ENCODE data around the gene PHETA2. TPM values are rescaled to one million over a fixed set of nuclear protein-coding genes. Genes with fewer than 3 reads are reported as not detected.
"Not testable (repeated sequence)": the region's sequence is repeated elsewhere in the genome, so short reads cannot be mapped to it uniquely, and the experiment has no call there.

Gene PHETA2
- polyA plus RNA-seq, 3 donors: 9.8 to 10.3 (median 10.1) TPM

DNA sequence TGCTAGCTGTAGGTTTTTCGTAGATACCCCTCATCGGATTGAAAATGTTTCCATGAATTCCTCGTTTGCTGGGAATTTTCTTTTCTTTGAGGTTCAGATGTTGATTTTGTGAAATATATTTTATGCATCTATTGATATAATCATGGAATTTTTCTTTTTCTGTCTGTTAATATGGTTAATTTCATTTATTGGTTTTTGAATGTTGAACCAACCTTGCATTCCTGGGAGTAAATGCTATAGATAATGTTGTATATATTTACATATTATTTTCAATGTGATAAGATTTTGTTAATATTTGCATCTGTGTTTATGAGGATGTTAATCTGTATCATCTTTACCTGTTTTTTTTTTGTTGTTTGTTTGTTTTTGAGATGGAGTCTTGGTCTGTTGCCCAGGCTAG lies 27.2 kb downstream of the PHETA2 start:
- no peak for DNase-seq (ENCODE audit: low read depth in 3 of 3, low spot score in 2 of 3)

DNA sequence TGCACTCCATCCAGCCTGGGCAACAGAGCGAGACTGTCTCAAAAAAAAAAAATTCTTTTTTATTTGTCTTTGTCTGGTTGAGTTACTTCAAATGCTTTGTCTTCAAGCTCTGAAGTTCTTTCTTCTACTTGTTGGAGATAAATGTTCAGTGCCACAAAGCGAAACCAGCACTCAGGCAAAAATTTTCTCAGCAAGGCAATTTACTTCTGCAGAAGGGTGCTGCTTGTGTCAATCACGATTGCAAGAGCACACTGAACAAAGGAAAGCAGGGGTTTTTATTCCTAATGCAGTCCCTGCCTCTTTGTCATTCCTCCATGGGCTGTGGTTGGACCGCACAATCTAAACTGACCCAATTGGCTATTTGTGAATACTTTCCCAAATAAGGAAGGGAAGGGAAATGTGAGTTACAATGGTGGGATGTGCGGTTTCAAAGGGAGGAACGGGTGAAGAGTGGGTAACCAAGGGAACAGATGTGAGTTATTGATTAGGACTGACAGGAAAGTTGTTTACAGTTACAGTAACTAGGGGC lies 30.3 kb downstream of the PHETA2 start:
- DNase-seq (ENCODE audit: low read depth in 3 of 3, low spot score in 2 of 3): not testable (repeated sequence)

DNA sequence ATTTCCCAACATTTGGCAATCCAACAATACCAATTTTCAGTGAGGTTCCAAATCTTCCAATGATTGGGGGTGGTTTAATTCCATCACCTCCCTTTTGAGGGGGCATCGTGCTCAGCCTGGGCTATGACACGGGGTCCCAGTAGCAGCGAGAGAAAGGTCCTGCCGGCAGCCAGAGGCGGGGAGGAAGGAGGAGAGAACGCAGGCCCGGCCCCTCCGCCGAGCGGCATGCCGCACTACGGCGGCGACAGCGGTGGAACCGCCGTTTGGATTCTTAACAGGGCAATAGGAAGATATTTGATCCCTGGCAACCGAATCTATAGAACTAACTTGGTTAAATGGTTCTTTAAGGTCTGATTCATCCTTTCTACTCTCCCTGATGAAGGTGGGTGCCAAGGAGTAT lies 34.8 kb downstream of the PHETA2 start:
- no peak for DNase-seq (ENCODE audit: low read depth in 3 of 3, low spot score in 2 of 3)

DNA sequence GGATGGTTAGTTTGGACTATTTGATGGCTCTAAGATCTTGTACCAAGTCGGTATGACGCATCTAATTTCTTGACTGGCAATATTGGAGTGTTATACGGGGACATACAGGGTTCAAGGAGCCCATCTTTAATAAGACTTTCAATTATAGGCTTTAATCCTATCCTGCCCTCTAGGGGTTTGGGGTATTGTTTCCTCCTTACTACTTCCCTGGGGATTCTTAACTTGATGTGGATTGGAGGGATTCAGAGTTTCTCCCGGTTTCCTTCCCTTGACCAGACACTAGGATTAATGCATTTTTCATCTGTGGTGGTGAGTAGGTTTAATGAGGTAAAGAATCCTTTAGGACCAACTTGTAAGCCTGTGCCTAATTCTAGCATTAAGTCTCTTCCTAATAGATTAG lies 37.8 kb downstream of the PHETA2 start:
- DNase-seq (ENCODE audit: low read depth in 3 of 3, low spot score in 2 of 3): no peak

DNA sequence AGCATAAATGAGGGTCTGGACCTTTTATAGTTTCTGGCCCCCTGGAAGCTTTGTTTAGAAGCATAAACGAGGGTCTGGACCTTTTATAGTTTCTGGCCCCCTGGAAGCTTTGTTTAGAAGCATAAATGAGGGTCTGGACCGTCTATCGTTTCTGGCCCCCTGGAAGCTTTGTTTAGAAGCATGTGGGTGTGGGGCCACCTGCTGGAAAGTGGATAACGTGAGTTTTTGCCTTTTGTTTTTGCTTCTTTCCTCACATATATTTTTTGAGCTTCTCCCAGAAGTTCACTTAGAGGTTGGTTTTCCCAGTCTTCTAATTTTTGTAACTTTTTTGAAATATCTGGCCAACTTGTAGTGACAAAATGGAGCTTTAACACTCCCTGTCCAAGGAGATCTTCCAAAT lies 38.7 kb downstream of the PHETA2 start:
- not testable (repeated sequence) for DNase-seq (ENCODE audit: low read depth in 3 of 3, low spot score in 2 of 3)

DNA sequence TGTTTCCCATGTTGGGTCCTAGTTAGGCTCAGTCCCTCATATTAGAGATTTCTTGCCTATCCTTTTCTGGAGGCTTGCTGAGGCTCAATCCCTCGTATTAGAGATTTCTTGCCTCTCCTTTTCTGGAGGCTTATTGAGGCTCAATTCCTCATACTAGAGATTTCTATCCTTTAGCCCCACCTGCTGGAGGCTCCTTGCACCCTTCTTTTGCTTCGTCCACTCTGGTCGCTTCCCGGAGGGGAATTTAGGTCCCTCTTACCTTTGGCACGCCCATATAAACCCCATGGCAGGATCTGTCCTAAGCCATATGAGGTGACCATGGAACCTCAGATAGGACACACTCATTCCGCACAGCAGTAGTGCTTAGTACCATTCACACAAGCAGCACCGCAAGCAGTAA lies 40.7 kb downstream of the PHETA2 start:
- DNase-seq (ENCODE audit: low read depth in 3 of 3, low spot score in 2 of 3): no peak

DNA sequence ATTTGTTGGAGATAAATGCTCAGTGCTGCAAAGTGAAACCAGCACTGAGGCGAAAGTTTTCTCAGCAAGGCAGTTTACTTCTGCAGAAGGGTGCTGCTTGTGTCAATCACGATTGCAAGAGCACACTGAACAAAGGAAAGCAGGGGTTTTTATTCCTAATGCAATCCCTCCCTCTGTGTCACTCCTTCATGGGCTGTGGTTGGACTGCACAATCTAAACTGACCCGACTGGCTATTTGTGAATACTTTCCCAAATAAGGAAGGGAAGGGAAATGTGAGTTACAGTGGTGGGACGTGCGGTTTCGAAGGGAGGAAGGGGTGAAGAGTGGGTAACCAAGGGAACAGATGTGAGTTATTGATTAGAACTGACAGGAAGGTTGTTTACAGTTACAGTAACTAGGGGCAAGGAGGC lies 41.4 kb downstream of the PHETA2 start:
- DNase-seq (ENCODE audit: low read depth in 3 of 3, low spot score in 2 of 3): not testable (repeated sequence)

DNA sequence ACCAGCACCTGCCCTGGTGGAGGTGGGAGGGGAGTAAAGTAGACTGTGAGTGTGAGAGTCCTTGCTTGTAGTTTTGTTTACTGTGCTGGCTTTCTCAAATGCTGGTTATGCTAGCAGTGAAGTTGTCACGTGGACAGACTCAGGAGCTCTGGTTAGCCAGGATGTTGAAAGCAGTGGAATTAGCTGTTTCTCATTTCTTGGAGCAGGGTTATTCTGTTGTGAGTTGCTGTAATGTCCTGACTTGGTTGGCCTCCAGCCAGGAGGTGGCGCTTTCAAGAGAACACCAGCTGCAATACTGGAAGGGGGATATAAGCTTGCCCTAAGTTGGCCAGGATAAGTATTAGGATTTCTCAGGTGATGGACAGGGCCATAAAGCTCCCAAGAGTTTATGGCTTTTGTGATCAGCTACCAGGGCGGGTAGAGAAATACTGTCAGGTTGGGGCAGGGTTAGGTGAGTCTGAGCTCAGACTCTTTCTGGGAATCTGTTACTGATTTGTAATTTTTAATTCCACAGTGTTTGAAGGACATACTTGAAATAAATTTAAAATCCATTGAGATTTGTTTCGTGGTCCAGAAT lies 42.9 kb downstream of the PHETA2 start:
- DNase-seq (ENCODE audit: low read depth in 3 of 3, low spot score in 2 of 3): no peak

DNA sequence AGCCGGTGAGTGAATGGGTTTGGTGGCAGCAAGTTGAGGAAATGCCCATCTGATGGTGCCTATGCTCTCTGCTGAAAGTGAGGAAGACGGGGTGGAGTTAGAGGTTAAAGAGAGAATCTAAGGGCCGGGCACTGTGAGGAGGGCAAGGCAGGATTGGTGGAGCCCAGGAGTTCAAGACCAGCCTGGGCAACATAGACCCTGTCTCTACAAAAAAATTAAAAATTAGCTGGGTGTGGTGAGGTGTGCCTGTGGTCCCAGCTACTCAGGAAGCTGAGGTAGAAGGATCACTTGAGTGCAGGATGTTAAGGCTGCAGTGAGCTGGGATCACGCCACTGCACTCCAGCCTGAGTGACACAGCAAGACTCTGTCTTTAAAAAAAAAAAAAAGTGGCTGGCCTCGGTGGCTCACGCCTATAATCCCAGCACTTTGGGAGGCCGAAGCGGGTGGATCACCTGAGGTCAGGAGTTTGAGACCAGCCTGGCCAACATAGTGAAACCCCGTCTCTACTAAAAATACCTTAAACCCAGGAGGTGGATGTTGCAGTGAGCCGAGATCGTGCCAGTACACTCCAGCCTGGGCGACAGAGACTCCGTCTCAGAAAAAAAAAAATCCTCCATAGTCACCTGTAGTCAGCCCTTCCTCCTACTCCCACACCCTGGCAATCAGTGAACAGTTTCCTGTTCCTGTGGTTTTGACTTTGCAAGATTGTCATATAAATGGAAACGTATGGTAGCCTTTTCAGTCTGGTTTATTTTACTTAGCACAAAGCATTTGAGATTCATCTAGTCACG lies 46.4 kb downstream of the PHETA2 start:
- not testable (repeated sequence) for DNase-seq (ENCODE audit: low read depth in 3 of 3, low spot score in 2 of 3)

DNA sequence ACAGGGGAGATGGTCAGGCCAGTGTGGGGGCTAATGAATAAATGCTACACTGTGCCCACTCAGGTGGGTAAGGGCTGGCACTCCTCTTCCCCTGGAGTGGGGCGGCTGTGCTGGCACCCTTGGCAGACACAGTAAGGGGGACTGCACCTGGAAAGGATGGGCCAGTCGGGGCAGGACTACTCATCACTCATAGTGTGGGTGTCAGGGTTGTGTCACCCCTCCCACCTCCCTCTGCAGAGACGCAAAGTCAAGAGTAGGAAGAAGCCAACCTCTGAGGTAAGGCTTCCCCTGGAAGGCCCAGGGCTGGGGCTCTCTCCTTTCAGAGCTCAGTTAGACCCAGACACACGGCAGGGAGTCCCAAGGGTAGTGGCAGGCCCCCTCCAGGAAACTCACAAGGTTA lies 49.5 kb downstream of the PHETA2 start:
- DNase-seq (ENCODE audit: low read depth in 3 of 3, low spot score in 2 of 3): not testable (repeated sequence)

DNA sequence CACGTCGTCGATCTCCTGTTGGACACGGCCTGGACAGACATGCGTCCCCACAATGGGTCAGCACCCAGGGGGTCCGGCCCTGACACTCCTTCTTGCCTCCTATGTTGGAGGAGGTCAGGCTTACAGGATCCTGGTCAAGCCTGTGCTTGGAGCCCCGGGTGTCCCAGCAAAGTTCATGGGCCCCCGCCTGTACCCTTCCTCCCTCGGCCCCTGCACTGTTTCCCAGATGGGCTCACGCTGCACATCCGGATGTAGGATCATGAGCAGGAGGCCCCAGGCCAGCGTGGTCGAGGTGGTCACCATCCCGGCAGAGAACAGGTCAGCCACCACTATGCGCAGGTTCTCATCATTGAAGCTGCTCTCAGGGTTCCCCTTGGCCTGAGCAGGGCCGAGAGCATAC lies 53.6 kb downstream of the PHETA2 start:
- no peak for DNase-seq (ENCODE audit: low read depth in 3 of 3, low spot score in 2 of 3)

DNA sequence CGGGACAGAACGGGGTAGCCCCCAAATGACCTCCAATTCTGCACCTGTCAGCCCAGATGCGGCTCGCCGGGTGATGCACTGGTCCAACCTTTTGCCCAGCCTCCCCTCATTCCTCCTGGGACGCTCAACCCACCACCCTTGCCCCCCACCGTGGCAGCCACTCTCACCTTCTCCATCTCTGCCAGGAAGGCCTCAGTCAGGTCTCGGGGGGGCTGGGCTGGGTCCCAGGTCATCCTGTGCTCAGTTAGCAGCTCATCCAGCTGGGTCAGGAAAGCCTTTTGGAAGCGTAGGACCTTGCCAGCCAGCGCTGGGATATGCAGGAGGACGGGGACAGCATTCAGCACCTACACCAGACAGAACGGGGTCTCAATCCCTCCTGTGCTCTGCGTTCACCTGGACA lies 54.0 kb downstream of the PHETA2 start:
- not testable (repeated sequence) for DNase-seq (ENCODE audit: low read depth in 3 of 3, low spot score in 2 of 3)

Other genes starting within 250 kb of the PHETA2 start
- gene SREBF2, start 241.1 kb upstream of the PHETA2 start, polyA plus RNA-seq (ENCODE audit: insufficient read length in 3 of 3): 10 to 100 TPM; 85.5 to 93.2 (median 90.2) TPM
- under 1 TPM; 0.22 to 0.42 (median 0.25) TPM for gene SHISA8, start 159.2 kb upstream of the PHETA2 start, polyA plus RNA-seq (ENCODE audit: insufficient read length in 3 of 3)
- gene TNFRSF13C, start 147.4 kb upstream of the PHETA2 start, polyA plus RNA-seq (ENCODE audit: insufficient read length in 3 of 3): 1 to 10 TPM in 2 of 3 donors, under 1 TPM in 1; 0.94 to 1.3 (median 1.1) TPM
- gene CENPM, start 127.1 kb upstream of the PHETA2 start, polyA plus RNA-seq (ENCODE audit: insufficient read length in 3 of 3): 10 to 100 TPM in 2 of 3 donors, 1 to 10 TPM in 1; 9.4 to 12.0 (median 10.9) TPM
- 1 to 10 TPM; 5.7 to 7.2 (median 6.9) TPM for gene SEPTIN3, start 104.8 kb upstream of the PHETA2 start, polyA plus RNA-seq (ENCODE audit: insufficient read length in 3 of 3)
- gene WBP2NL, start 75.5 kb upstream of the PHETA2 start, polyA plus RNA-seq (ENCODE audit: insufficient read length in 3 of 3): 1 to 10 TPM; 3.2 to 3.4 (median 3.4) TPM
- gene NAGA, start 3.4 kb upstream of the PHETA2 start, polyA plus RNA-seq (ENCODE audit: insufficient read length in 3 of 3): 10 to 100 TPM; 22.9 to 27.3 (median 25.1) TPM
- gene SMDT1, start 5.5 kb downstream of the PHETA2 start, polyA plus RNA-seq (ENCODE audit: insufficient read length in 3 of 3): 100 to 1,000 TPM in 2 of 3 donors, 10 to 100 TPM in 1; 67.7 to 129 (median 100) TPM
- 100 to 1,000 TPM; 119 to 121 (median 120) TPM for gene NDUFA6, start 16.5 kb downstream of the PHETA2 start, polyA plus RNA-seq (ENCODE audit: insufficient read length in 3 of 3)
- 1 to 10 TPM; 1.9 to 3.4 (median 2.1) TPM for gene CYP2D6, start 56.6 kb downstream of the PHETA2 start, polyA plus RNA-seq (ENCODE audit: insufficient read length in 3 of 3)
- gene TCF20, start 196.4 kb downstream of the PHETA2 start, polyA plus RNA-seq (ENCODE audit: insufficient read length in 3 of 3): 10 to 100 TPM; 26.2 to 27.0 (median 26.5) TPM